HEK293 (cell line): ENCODE data around the gene C11orf21.

Experiments
- CTCF ChIA-PET: fragments of 350-600 bp; formaldehyde crosslinking; extraction: SDS; loops from one replicate; lab custom pipeline; 2021; ENCODE audit warnings: antibody characterized with exemption; lab: Yijun Ruan, JAX
- POLR2A ChIA-PET: fragments of 300-600 bp; formaldehyde crosslinking; extraction: SDS; loops from one replicate; lab custom pipeline; 2020; ENCODE audit warnings: antibody characterized with exemption, inconsistent platforms; lab: Yijun Ruan, JAX
- H3K27ac ChIP-seq: fragments of 200-500 bp; sonication (Bioruptor generic); 2 replicates; pipeline ENCODE4 v1.5.1; 2014; ENCODE audit warnings: low read depth, low read length, control low read depth, inconsistent platforms; ENCODE audit errors: extremely low read depth
- H3K36me3 ChIP-seq, 2 experiments: fragments of 200-500 bp in 1 of 2; sonication (Bioruptor generic) in 1 of 2; 1 replicate in 1 of 2; 2 replicates in 1 of 2; pipeline ENCODE4 v1.5.1; 2014 to 2017; ENCODE audit warnings: inconsistent platforms in 2 of 2, low read length in 2 of 2; ENCODE audit not compliant: control insufficient read depth in 2 of 2, insufficient read depth in 1 of 2
- H3K4me1 ChIP-seq: fragments of 200-500 bp; sonication (Bioruptor generic); 2 replicates; pipeline ENCODE4 v1.5.1; 2014; ENCODE audit warnings: mild to moderate bottlenecking, low read length, inconsistent platforms; ENCODE audit not compliant: control insufficient read depth, insufficient read depth
- H3K4me3 ChIP-seq: 2 replicates; pipeline ENCODE4 v1.5.1; 2011; ENCODE audit warnings: low read depth, mild to moderate bottlenecking, control low read depth, low read length, moderate library complexity
- H3K9me3 ChIP-seq: fragments of 200-500 bp; sonication (Bioruptor generic); 2 replicates; pipeline ENCODE4 v1.5.1; 2014; ENCODE audit warnings: low read depth, low read length, inconsistent platforms; ENCODE audit not compliant: control insufficient read depth, insufficient read depth
- EGR2 ChIP-seq: fragments of 450-650 bp; formaldehyde crosslinking; IDR thresholded peaks from 2 replicates; pipeline ENCODE4 v1.5.1; 2016; ENCODE audit warnings: low read depth, missing biosample characterization, missing genetic modification characterization
- GFI1B ChIP-seq: fragments of 450-650 bp; formaldehyde crosslinking; IDR thresholded peaks from 2 replicates; pipeline ENCODE4 v1.5.1; 2016; ENCODE audit warnings: missing biosample characterization, missing genetic modification characterization
- KLF1 ChIP-seq: fragments of 450-650 bp; formaldehyde crosslinking; IDR thresholded peaks from 2 replicates; pipeline ENCODE4 v1.5.1; 2016; ENCODE audit warnings: missing biosample characterization, missing genetic modification characterization
- SALL2 ChIP-seq: fragments of 450-650 bp; formaldehyde crosslinking; IDR thresholded peaks from 2 replicates; pipeline ENCODE4 v1.5.0; 2017; ENCODE audit warnings: missing biosample characterization, mild to moderate bottlenecking, missing genetic modification characterization, borderline replicate concordance
- SCRT1 ChIP-seq: fragments of 450-650 bp; formaldehyde crosslinking; IDR thresholded peaks from 2 replicates; pipeline ENCODE4 v1.5.1; 2016; ENCODE audit warnings: missing biosample characterization, missing genetic modification characterization, borderline replicate concordance
- TCF7L2 ChIP-seq: IDR thresholded peaks from 2 replicates; pipeline ENCODE4 v1.6.1; 2011; ENCODE audit warnings: low read depth, mild to moderate bottlenecking, inconsistent platforms, low read length, moderate library complexity, borderline replicate concordance
- YY1 ChIP-seq: fragments of 450-650 bp; formaldehyde crosslinking; IDR thresholded peaks from 2 replicates; pipeline ENCODE4 v1.5.1; 2018; ENCODE audit warnings: missing biosample characterization, missing genetic modification characterization
- ZBTB7A ChIP-seq: fragments of 450-650 bp; formaldehyde crosslinking; IDR thresholded peaks from 2 replicates; pipeline ENCODE4 v1.5.1; 2016; ENCODE audit warnings: low read depth, missing biosample characterization, missing genetic modification characterization
- ZBTB8A ChIP-seq: fragments of 450-650 bp; formaldehyde crosslinking; IDR thresholded peaks from 2 replicates; pipeline ENCODE4 v1.5.1; 2016; ENCODE audit warnings: missing biosample characterization, missing genetic modification characterization
- ZFHX2 ChIP-seq: fragments of 450-650 bp; formaldehyde crosslinking; conservative IDR thresholded peaks from 2 replicates; pipeline ENCODE4 v1.5.1; 2016; ENCODE audit warnings: missing biosample characterization, missing genetic modification characterization
- ZNF114 ChIP-seq: fragments of 450-650 bp; formaldehyde crosslinking; IDR thresholded peaks from 2 replicates; pipeline ENCODE4 v1.5.0; 2017; ENCODE audit warnings: missing biosample characterization, missing genetic modification characterization
- ZNF211 ChIP-seq: fragments of 450-650 bp; formaldehyde crosslinking; IDR thresholded peaks from 2 replicates; pipeline ENCODE4 v1.5.1; 2016; ENCODE audit warnings: low read depth, missing biosample characterization, missing genetic modification characterization
- ZNF302 ChIP-seq: fragments of 450-650 bp; formaldehyde crosslinking; IDR thresholded peaks from 2 replicates; pipeline ENCODE4 v1.5.1; 2016; ENCODE audit warnings: missing biosample characterization, missing genetic modification characterization, low read depth
- ZNF324 ChIP-seq: fragments of 450-650 bp; formaldehyde crosslinking; IDR thresholded peaks from 2 replicates; pipeline ENCODE4 v1.5.1; 2016; ENCODE audit warnings: missing biosample characterization, missing genetic modification characterization
- ZNF549 ChIP-seq: fragments of 450-650 bp; IDR thresholded peaks from 2 replicates; pipeline ENCODE4 v1.5.1; 2018; ENCODE audit warnings: missing biosample characterization, missing genetic modification characterization, mild to moderate bottlenecking, inconsistent platforms, moderate library complexity
- ZNF660 ChIP-seq: fragments of 450-650 bp; IDR thresholded peaks from 2 replicates; pipeline ENCODE4 v1.5.1; 2018; ENCODE audit warnings: missing biosample characterization, mild to moderate bottlenecking, missing genetic modification characterization
- ZNF777 ChIP-seq: fragments of 450-650 bp; formaldehyde crosslinking; IDR thresholded peaks from 2 replicates; pipeline ENCODE4 v1.5.1; 2017; ENCODE audit warnings: missing biosample characterization, missing genetic modification characterization, borderline replicate concordance
- ZNF785 ChIP-seq: fragments of 450-650 bp; formaldehyde crosslinking; IDR thresholded peaks from 2 replicates; pipeline ENCODE4 v1.5.1; 2016; ENCODE audit warnings: missing biosample characterization, missing genetic modification characterization
- TF ChIP-seq, protein P1 (sequence below): fragments of 450-650 bp; formaldehyde crosslinking; IDR thresholded peaks from 2 replicates; pipeline ENCODE4 v1.5.1; 2017; ENCODE audit warnings: missing biosample characterization, missing genetic modification characterization
- TF ChIP-seq, protein P2 (sequence below): fragments of 450-650 bp; formaldehyde crosslinking; IDR thresholded peaks from 2 replicates; pipeline ENCODE4 v1.5.1; 2016; ENCODE audit warnings: missing biosample characterization, missing genetic modification characterization
- TF ChIP-seq, protein P3 (sequence below): fragments of 450-650 bp; formaldehyde crosslinking; IDR thresholded peaks from 2 replicates; pipeline ENCODE4 v1.5.1; 2016; ENCODE audit warnings: missing biosample characterization, missing genetic modification characterization

The C11orf21 gene

DNA sequence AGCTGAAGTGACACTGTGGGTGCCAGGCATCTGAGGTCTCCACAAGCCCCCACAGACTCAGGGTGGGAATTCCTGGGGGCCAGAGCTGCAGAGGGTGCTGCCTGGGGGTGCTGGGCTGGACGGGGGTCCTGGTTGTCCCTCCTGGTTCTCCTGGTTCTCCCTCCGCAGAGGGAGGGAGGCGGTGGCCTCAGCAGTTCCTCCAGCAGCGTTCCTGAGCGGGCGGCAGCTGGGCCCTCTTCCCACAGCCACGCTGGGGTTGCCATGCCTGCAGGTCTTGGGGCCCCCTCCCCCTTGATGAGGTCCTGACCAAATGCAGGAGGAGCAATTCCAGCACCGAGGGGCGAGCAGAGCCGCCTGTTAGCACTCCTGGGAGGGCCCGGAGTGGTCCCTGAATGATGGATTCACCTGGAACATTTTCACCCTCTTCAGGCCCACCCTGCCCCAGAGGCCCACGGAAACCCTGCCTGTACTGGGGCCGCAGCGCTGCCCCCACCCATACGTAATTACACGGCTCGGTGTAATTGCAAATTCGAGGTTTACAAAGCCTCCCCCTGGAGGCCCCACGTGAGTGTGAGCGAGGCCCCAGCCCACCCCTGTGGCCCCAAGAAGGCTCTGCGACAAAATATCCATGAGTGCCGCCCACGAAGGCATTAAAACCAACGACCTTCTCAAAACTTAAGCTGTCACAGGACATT, 635 bp downstream of the C11orf21 start:
- CTCF ChIA-PET = interaction anchor here (1.0 to 9.4 kb wide), 2 partner anchors 120 to 587 kb away, joined by 3 to 297 read pairs; no protein-coding TSS in a partner anchor
- Histone ChIP-seq H3K27ac (no peak overlapping the region), H3K4me3 (no peak overlapping the region), H3K9me3 (no peaks in the 10 kb centered on the region)
- POLR2A ChIA-PET = no interaction called here
- no peak for TF ChIP-seq ZBTB8A (tag by site-specific recombination)
- peak; percentile 22; the same call in 1 of the 2 replicates for TF ChIP-seq EGR2 (tag by site-specific recombination)
- TF ChIP-seq ZFHX2 (tag by site-specific recombination) = peak; percentile 70
- TF ChIP-seq ZBTB7A = no peak
- TF ChIP-seq, all 188 proteins: peak for 2
- no peaks in the 10 kb centered on the region for H3K4me1 ChIP-seq
- no peaks in the 10 kb centered on the region for H3K36me3 ChIP-seq

DNA sequence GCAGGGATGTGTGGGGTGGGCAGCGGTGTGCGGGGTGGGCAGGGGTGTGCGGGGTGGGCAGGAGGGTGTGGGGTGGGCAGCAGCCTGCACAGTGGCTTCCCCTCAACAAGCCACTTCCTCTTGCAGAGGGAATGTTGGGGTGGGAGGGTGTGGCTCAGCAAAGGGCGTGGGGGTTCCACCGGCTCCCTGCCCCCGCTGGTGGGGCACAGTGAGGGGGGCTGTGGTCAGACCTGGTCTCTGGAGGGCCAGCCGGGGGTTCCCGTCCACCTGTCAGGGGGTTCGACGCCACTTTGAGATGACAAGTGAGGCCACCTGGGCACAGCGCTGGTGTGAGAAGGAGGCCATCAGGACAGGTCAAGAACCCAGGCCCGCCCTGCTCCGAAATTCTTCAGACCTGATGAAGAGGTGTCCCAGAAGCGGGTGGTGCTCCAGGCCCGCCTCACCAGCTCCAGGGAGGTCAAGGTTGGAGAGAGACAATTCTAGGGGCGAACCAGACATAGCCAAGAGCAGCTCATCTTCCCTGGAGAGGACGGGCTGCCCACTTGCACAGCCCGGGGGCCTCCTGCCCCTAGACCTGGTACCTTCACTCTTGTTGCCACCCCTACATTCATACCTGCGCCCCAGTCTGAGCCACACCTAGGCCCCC, 1.3 kb downstream of the C11orf21 start:
- ChIA-PET CTCF (interaction anchor here (1.8 to 9.4 kb wide), 3 partner anchors 10 to 121 kb away, joined by 4 to 297 read pairs (median 9); no protein-coding TSS in a partner anchor), POLR2A (no interaction called here)
- H3K4me3 ChIP-seq = no peak overlapping the region
- peak; percentile 50; the same call in 1 of the 2 replicates for TF ChIP-seq KLF1 (tag by site-specific recombination)
- TF ChIP-seq ZNF114 (tag by site-specific recombination) = no peak
- TF ChIP-seq, all 188 proteins: peak for 1
- H3K27ac ChIP-seq = no peak overlapping the region
- no peaks in the 10 kb centered on the region for H3K4me1 ChIP-seq
- H3K36me3 ChIP-seq = no peaks in the 10 kb centered on the region
- H3K9me3 ChIP-seq = no peaks in the 10 kb centered on the region

DNA sequence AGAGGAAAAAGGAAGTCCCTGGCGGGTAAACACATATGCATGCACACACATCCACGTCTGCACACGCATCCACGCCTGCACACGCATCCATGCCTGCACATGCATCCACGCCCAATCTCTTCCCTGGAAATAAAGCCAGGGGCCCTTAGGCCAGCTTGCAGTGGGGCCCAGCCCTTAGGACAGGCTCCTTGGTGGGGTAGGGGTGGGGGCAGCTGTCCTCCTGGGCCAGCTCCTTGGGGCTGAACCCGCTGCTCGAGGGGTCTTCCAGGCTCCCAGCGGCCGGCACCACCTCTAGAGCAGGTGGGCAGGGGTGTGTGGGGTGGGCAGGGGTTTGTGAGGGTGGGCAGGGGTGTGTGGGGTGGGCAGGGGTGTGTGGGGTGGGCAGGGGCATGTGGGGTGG, 1.9 kb downstream of the C11orf21 start:
- H3K4me1 ChIP-seq = no peaks in the 10 kb centered on the region
- H3K4me3 ChIP-seq = no peak overlapping the region
- TF ChIP-seq ZNF302 (tag by site-specific recombination) (no peak), TCF7L2 (no peak), ZNF777 (tag by site-specific recombination) (no peak), SCRT1 (tag by site-specific recombination) (no peak), ZNF549 (tag by site-specific recombination) (no peak), ZNF211 (tag by site-specific recombination) (no peak), GFI1B (no peak), YY1 (tag by site-specific recombination) (no peak), ZNF785 (tag by site-specific recombination) (no peak), ZNF660 (tag by site-specific recombination) (no peak), ZNF324 (no peak), SALL2 (tag by site-specific recombination) (no peak)
- TF ChIP-seq, protein P1, sequence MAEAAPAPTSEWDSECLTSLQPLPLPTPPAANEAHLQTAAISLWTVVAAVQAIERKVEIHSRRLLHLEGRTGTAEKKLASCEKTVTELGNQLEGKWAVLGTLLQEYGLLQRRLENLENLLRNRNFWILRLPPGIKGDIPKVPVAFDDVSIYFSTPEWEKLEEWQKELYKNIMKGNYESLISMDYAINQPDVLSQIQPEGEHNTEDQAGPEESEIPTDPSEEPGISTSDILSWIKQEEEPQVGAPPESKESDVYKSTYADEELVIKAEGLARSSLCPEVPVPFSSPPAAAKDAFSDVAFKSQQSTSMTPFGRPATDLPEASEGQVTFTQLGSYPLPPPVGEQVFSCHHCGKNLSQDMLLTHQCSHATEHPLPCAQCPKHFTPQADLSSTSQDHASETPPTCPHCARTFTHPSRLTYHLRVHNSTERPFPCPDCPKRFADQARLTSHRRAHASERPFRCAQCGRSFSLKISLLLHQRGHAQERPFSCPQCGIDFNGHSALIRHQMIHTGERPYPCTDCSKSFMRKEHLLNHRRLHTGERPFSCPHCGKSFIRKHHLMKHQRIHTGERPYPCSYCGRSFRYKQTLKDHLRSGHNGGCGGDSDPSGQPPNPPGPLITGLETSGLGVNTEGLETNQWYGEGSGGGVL = no peak
- TF ChIP-seq, protein P2, sequence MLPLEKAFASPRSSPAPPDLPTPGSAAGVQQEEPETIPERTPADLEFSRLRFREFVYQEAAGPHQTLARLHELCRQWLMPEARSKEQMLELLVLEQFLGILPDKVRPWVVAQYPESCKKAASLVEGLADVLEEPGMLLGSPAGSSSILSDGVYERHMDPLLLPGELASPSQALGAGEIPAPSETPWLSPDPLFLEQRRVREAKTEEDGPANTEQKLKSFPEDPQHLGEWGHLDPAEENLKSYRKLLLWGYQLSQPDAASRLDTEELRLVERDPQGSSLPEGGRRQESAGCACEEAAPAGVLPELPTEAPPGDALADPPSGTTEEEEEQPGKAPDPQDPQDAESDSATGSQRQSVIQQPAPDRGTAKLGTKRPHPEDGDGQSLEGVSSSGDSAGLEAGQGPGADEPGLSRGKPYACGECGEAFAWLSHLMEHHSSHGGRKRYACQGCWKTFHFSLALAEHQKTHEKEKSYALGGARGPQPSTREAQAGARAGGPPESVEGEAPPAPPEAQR (tag by site-specific recombination) = no peak
- TF ChIP-seq, protein P3, sequence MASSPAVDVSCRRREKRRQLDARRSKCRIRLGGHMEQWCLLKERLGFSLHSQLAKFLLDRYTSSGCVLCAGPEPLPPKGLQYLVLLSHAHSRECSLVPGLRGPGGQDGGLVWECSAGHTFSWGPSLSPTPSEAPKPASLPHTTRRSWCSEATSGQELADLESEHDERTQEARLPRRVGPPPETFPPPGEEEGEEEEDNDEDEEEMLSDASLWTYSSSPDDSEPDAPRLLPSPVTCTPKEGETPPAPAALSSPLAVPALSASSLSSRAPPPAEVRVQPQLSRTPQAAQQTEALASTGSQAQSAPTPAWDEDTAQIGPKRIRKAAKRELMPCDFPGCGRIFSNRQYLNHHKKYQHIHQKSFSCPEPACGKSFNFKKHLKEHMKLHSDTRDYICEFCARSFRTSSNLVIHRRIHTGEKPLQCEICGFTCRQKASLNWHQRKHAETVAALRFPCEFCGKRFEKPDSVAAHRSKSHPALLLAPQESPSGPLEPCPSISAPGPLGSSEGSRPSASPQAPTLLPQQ (tag by site-specific recombination) = no peak
- H3K9me3 ChIP-seq = no peaks in the 10 kb centered on the region
- ChIA-PET POLR2A (no interaction called here), CTCF (interaction anchor here (0.7 to 9.4 kb wide), 8 partner anchors 10 to 144 kb away, joined by 3 to 297 read pairs (median 4); no protein-coding TSS in a partner anchor)
- no peak overlapping the region for H3K27ac ChIP-seq
- H3K36me3 ChIP-seq = no peaks in the 10 kb centered on the region
